BE2C (cell line): Measurements from ENCODE around the gene HK1.

ENCODE experiments used
- DNase-seq: peaks from one replicate; pipeline ENCODE4 v3.0.0-alpha.2; 2020
- H3K27me3 ChIP-seq: fragments of 250-450 bp; sonication (Bioruptor Pico); 2 replicates; pipeline ENCODE4 v1.5.1; 2020; ENCODE audit warnings: mild to moderate bottlenecking
- H3K36me3 ChIP-seq: fragments of 250-450 bp; sonication (Bioruptor Pico); 2 replicates; pipeline ENCODE4 v1.5.1; 2020; ENCODE audit warnings: mild to moderate bottlenecking
- H3K4me1 ChIP-seq: fragments of 250-450 bp; sonication (Bioruptor Pico); 2 replicates; pipeline ENCODE4 v1.5.1; 2020
- H3K4me3 ChIP-seq: 2 replicates; pipeline ENCODE4 v1.5.1; 2011; ENCODE audit warnings: low read depth, low read length
- H3K9me3 ChIP-seq: fragments of 250-450 bp; sonication (Bioruptor Pico); 2 replicates; pipeline ENCODE4 v1.5.1; 2020
- CTCF ChIP-seq: IDR thresholded peaks from 2 replicates; pipeline ENCODE4 v1.5.1; 2012; ENCODE audit warnings: mild to moderate bottlenecking, low read depth, low read length

Gene HK1

GRCh38 chr10:69410487-69410886 lies 132.2 kb downstream of the HK1 start:
- TF ChIP-seq CTCF, result no peak
- Histone ChIP-seq H3K4me3 (no peak overlapping the region), H3K27me3 (no peaks in the 10 kb centered on the region), H3K4me1 (peaks cover 11% of the 10 kb centered on the region), H3K9me3 (no peaks in the 10 kb centered on the region), H3K36me3 (no peaks in the 10 kb centered on the region)
- no peak for DNase-seq

GRCh38 chr10:69411476-69411875 lies 133.2 kb downstream of the HK1 start:
- Histone ChIP-seq H3K4me1 (peaks cover 10% of the 10 kb centered on the region), H3K9me3 (no peaks in the 10 kb centered on the region), H3K36me3 (no peaks in the 10 kb centered on the region), H3K27me3 (no peaks in the 10 kb centered on the region), H3K4me3 (no peak overlapping the region)
- no peak for TF ChIP-seq CTCF
- no peak for DNase-seq

DNA sequence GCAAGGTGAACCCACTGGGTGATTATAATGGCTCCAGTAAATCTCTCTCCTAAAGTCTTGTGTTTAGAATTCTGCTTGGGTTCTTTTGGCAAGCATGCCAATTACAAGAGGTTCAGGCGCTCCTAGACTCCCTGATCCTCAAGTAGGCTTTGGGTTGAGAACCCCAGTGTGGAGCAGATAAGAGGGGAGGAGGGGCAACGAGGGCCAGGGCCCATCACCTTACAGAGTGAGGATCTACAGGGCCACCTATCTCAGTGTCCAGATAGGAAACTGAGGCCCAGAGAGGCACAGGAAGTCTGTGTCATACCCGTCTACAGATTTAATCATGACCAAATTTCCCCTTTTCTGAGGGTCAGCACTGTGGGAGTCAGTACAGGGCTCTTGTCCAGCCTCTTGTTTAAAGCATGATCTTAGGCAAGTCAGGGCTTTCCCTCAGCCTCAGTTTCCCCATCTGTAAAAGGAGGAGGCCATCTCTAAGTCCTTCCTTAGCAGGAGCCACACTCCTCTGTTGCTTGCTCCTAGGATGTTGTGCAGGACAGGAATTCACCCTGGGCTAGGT lies 134.0 kb downstream of the HK1 start:
- Histone ChIP-seq H3K27me3 (no peaks in the 10 kb centered on the region), H3K4me3 (no peak overlapping the region), H3K4me1 (peaks cover 5% of the 10 kb centered on the region), H3K9me3 (no peaks in the 10 kb centered on the region), H3K36me3 (no peaks in the 10 kb centered on the region)
- no peak for TF ChIP-seq CTCF
- DNase-seq, result no peak

DNA sequence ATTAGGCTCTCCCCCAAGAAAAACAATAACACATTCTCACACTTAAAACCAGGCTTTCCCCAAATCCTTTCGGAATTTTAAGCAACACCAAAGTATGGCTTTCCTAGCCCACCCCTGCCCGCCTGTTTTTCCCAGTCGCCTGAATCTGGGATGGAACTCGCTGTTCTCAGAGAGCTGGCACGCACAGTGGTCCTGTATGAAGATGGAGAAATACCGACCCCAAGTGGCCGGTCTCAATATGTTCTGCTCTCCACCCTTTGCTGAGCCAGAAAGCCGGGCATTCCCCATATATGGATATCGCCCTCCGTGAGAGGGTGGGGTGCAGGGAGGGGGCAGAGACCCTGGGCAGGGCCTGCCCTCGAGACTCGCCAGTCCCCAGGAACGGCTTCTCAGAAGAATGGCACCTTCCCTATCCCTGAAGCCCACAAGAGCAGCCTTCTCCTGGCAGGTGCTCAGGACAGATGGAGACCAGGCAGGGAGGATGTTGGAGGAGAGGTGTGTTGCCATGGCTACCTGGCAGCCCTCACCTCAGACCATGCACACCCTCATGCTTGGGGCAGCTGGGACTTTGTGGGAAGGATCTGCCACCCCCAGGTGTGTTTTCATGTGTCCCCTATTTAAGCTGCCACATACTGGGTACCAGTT lies 135.0 kb downstream of the HK1 start:
- peaks cover 5% of the 10 kb centered on the region for H3K4me1 ChIP-seq
- H3K36me3 ChIP-seq, result no peaks in the 10 kb centered on the region
- peak; percentile 77 for DNase-seq
- H3K9me3 ChIP-seq, result no peaks in the 10 kb centered on the region
- peak; percentile 74 for TF ChIP-seq CTCF
- no peaks in the 10 kb centered on the region for H3K27me3 ChIP-seq
- H3K4me3 ChIP-seq, result no peak overlapping the region

- Histone ChIP-seq H3K4me3 (no peak overlapping the region), H3K4me1 (no peaks in the 10 kb centered on the region), H3K27me3 (no peaks in the 10 kb centered on the region), H3K36me3 (no peaks in the 10 kb centered on the region), H3K9me3 (no peaks in the 10 kb centered on the region)
- DNase-seq, result no peak
- no peak for TF ChIP-seq CTCF
Observed at GRCh38 chr10:69414036-69415018, 136.0 kb downstream of the HK1 start.
